Measurements from ENCODE around the gene JAKMIP1.

GRCh38 chr4:6112606-6113290, 87.6 kb downstream of the JAKMIP1 start:
- TF ChIP-seq CTCF (conservative IDR thresholded peaks at IDR 0.05; ENCODE audit: low read length) = no peak
- no peak for TF ChIP-seq EZH2phosphoT487 (IDR thresholded peaks at IDR 0.05; ENCODE audit: borderline replicate concordance, low read depth, low read length)

Data from OCI-LY7 (cell line).